HepG2 (cell line): ENCODE data around the gene CPO. TPM values are rescaled to one million over a fixed set of nuclear protein-coding genes. Genes with fewer than 3 reads are reported as not detected.

ENCODE experiments used
- ATAC-seq: fragments of 200-7000 bp; cut with Tn5 transposase; 3 replicates; pipeline ENCODE4 v1.9.1; 2020; ENCODE audit warnings: mild to moderate bottlenecking, moderate library complexity
- BruUV-seq: library from RNA; stranded (reverse); fragments of 400-500 nt; replicated peaks from 2 replicates; lab custom pipeline; 2021; lab: Mats Ljungman, UMichigan
- CTCF ChIA-PET: fragments of 300-600 bp; formaldehyde crosslinking; extraction: SDS; loops from one replicate; lab custom pipeline; 2021; ENCODE audit warnings: low total read pairs, inconsistent platforms, low intra/inter-chr PET ratio; lab: Yijun Ruan, JAX
- POLR2A ChIA-PET: fragments of 350-600 bp; sonication (Branson Sonifier 250); formaldehyde crosslinking; loops from one replicate; lab custom pipeline; 2020; ENCODE audit warnings: antibody characterized with exemption, inconsistent platforms; lab: Yijun Ruan, JAX
- DNase-seq: peaks from one replicate; pipeline ENCODE4 v3.0.0-alpha.2; 2015; ENCODE audit warnings: low spot score
- FAIRE-seq: peaks from 3 replicates; lab custom pipeline; 2011; peaks lifted over from hg19 to GRCh38; lab: Jason Lieb, UNC
- H2AFZ ChIP-seq: one replicate; pipeline ENCODE4 v1.6.1; 2011; ENCODE audit warnings: low read length, inconsistent platforms
- H3K27ac ChIP-seq: fragments of 300-600 bp; 3 replicates; pipeline ENCODE4 v1.8.0; 2011; ENCODE audit warnings: mixed run types, mild to moderate bottlenecking, mixed read lengths, low read length, inconsistent platforms; ENCODE audit not compliant: insufficient read depth; ENCODE audit errors: extremely low read length
- H3K27me3 ChIP-seq, 2 experiments: fragments of 200-600 bp in 1 of 2; 2 replicates in 1 of 2; 3 replicates in 1 of 2; pipeline versions ENCODE4 v1.6.0 to v1.8.0; 2011; ENCODE audit warnings: low read length in 2 of 2, mild to moderate bottlenecking in 2 of 2, moderate library complexity in 2 of 2, inconsistent platforms in 1 of 2; ENCODE audit not compliant: insufficient read depth in 2 of 2, control insufficient read depth in 1 of 2
- H3K36me3 ChIP-seq, 2 experiments: fragments of 200-600 bp in 1 of 2; replicated peaks in 1 of 2; 2 replicates in 1 of 2; 3 replicates in 1 of 2; pipeline versions ENCODE4 v1.5.1 to v1.8.0; 2011; ENCODE audit warnings: low read length in 2 of 2, inconsistent platforms in 1 of 2; ENCODE audit not compliant: insufficient read depth in 2 of 2, control insufficient read depth in 1 of 2
- H3K4me1 ChIP-seq: 2 replicates; pipeline ENCODE4 v1.5.1; 2012; ENCODE audit warnings: low read length, inconsistent platforms; ENCODE audit not compliant: insufficient read depth
- H3K4me2 ChIP-seq: 2 replicates; pipeline ENCODE4 v1.6.0; 2011; ENCODE audit warnings: low read depth, low read length, inconsistent platforms
- H3K4me3 ChIP-seq, 3 experiments: fragments of 200-600 bp in 1 of 3; sonication (generic), shearing (Covaris generic) in 1 of 3; replicated peaks in 1 of 3; 2 replicates each; pipeline ENCODE4 v1.5.1; 2011 to 2016; ENCODE audit warnings: low read length in 3 of 3, inconsistent platforms in 2 of 3, low read depth in 2 of 3, mild to moderate bottlenecking in 2 of 3, control low read depth in 1 of 3, mixed read lengths in 1 of 3; ENCODE audit not compliant: insufficient read depth in 1 of 3
- H3K79me2 ChIP-seq: one replicate; pipeline ENCODE4 v1.6.1; 2011; ENCODE audit warnings: low read length, inconsistent platforms; ENCODE audit not compliant: insufficient read depth
- H3K9ac ChIP-seq: 2 replicates; pipeline ENCODE4 v1.6.0; 2011; ENCODE audit warnings: mild to moderate bottlenecking, low read depth, low read length, inconsistent platforms; ENCODE audit not compliant: insufficient read depth
- H3K9me3 ChIP-seq: 2 replicates; pipeline ENCODE4 v1.5.1; 2012; ENCODE audit warnings: mild to moderate bottlenecking, low read length
- H4K20me1 ChIP-seq: 2 replicates; pipeline ENCODE4 v1.6.0; 2011; ENCODE audit warnings: inconsistent platforms, mild to moderate bottlenecking, low read length, moderate library complexity; ENCODE audit not compliant: insufficient read depth
- NONO ChIP-seq, 2 experiments: fragments of 450-650 bp in 1 of 2; sonication (generic) in 1 of 2; formaldehyde crosslinking in 1 of 2; IDR thresholded peaks in 1 of 2; conservative IDR thresholded peaks in 1 of 2; 2 replicates each; pipeline versions ENCODE4 v1.6.1 to v1.8.0; 2017 to 2022; ENCODE audit warnings: mild to moderate bottlenecking in 1 of 2, missing genetic modification reagents in 1 of 2, moderate library complexity in 1 of 2
- PTBP1 ChIP-seq: fragments of 200-400 bp; formaldehyde crosslinking; IDR thresholded peaks from 2 replicates; pipeline ENCODE4 v1.6.1; 2018; ENCODE audit warnings: low read length, low read depth; ENCODE audit not compliant: poor library complexity, severe bottlenecking
- ZBTB20 ChIP-seq: sonication (generic); formaldehyde crosslinking; IDR thresholded peaks from 2 replicates; pipeline ENCODE4 v1.8.1; 2023; ENCODE audit warnings: missing genetic modification reagents, low read depth, mild to moderate bottlenecking, borderline replicate concordance
- ZNF703 ChIP-seq: sonication (generic); formaldehyde crosslinking; IDR thresholded peaks from 2 replicates; pipeline ENCODE4 v1.5.1; 2020; ENCODE audit warnings: missing genetic modification reagents, mild to moderate bottlenecking, moderate library complexity, borderline replicate concordance
- ZNF792 ChIP-seq: IDR thresholded peaks from 2 replicates; pipeline ENCODE4 v1.6.1; 2016
- WGBS: methylation state at CpG from one replicate; pipeline ENCODE4 v1.1.6; 2017; ENCODE audit warnings: low lambda C conversion rate; 5-methylcytosine and 5-hydroxymethylcytosine counted together
- in situ Hi-C: cut with HindIII; loops from 2 replicates; pipeline ENCODE4 v1.10.0; 2017; ENCODE audit warnings: low pct_unique_long_range_greater_than_20kb; ENCODE audit not compliant: extremely low pct_ligation_motif_present
- intact Hi-C: fragments of 100-400 bp; cut with micrococcal nuclease; formaldehyde crosslinking; loops from one replicate; pipeline ENCODE4 v1.10.0; 2022; ENCODE audit not compliant: unreplicated experiment
- polyA plus RNA-seq, 8 experiments: library from polyadenylated mRNA; depleted of rRNA in 3 of 8; stranded (reverse) in 7 of 8; unstranded in 1 of 8; fragments of >200 nt; fragmentation: Illumina TruSeq in 4 of 8; extraction: Trizol in 4 of 8; gene quantifications; 2 replicates each; pipeline versions ENCODE4 v1.2.1 to v1.2.3, GENCODE V29; 2011 to 2016; ENCODE audit warnings: low read depth in 4 of 8, missing spikeins in 1 of 8, mixed read lengths in 1 of 8; ENCODE audit not compliant: insufficient read depth in 1 of 8
- total RNA-seq, 5 experiments: library from RNA; depleted of rRNA; stranded (reverse); fragments of >200 nt; fragmentation: Illumina TruSeq; extraction: Trizol; gene quantifications; 2 replicates each; pipeline ENCODE4 v1.2.3, GENCODE V29; 2016; ENCODE audit warnings: low read depth in 1 of 5
- TF ChIP-seq, protein P1 (sequence below): sonication (generic); formaldehyde crosslinking; IDR thresholded peaks from 2 replicates; pipeline ENCODE4 v1.5.0; 2020; ENCODE audit warnings: mild to moderate bottlenecking, missing genetic modification reagents, moderate library complexity

Gene CPO
- total and polyA plus RNA-seq, 2 of the 13 experiments (the other 11 are each of a cell fraction or from before 2014, with no cell fraction given), result 0.07 TPM; not detected in 1

DNA sequence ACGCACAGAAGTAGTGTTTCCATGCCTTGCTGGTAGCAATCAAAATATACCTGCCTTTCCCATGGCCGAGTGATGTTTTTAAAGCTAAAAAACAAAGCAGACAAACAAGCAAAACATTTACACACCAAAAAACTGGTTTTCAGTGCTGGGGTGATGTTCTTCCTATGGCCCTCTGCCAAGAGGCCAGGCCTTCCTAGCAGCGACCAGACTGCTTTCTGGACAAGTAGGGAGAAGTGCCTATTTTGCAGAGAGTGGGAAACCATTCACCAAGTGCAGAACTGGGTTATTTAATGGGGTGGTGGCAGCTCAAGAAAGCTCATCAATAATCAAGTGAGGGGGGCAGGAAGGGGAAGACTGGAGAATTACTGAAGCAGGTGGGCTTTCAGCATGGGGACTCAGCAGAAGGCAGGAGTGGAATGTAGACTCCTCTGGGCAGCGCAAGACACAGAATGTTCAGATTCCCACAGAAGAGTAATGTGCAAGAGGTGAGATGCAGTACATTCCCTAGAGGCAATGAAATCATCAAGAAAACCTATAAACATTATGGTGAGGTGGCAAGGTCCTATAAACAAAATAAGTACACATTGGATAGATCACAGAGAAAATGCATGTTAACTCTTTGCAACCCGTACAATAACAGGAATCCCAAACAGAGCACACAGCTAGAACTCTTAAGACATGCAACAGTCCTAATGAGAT, 44.0 kb downstream of the CPO start (continued):
- TF ChIP-seq, protein P1, sequence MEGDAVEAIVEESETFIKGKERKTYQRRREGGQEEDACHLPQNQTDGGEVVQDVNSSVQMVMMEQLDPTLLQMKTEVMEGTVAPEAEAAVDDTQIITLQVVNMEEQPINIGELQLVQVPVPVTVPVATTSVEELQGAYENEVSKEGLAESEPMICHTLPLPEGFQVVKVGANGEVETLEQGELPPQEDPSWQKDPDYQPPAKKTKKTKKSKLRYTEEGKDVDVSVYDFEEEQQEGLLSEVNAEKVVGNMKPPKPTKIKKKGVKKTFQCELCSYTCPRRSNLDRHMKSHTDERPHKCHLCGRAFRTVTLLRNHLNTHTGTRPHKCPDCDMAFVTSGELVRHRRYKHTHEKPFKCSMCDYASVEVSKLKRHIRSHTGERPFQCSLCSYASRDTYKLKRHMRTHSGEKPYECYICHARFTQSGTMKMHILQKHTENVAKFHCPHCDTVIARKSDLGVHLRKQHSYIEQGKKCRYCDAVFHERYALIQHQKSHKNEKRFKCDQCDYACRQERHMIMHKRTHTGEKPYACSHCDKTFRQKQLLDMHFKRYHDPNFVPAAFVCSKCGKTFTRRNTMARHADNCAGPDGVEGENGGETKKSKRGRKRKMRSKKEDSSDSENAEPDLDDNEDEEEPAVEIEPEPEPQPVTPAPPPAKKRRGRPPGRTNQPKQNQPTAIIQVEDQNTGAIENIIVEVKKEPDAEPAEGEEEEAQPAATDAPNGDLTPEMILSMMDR (CRISPR knock-in tag), result no peak
- TF ChIP-seq PTBP1 (no peak), ZBTB20 (CRISPR knock-in tag) (no peak), ZNF792 (no peak), NONO (IDR thresholded peaks at IDR 0.05) (no peak), NONO (CRISPR knock-in tag; conservative IDR thresholded peaks at IDR 0.05) (no peak)

DNA sequence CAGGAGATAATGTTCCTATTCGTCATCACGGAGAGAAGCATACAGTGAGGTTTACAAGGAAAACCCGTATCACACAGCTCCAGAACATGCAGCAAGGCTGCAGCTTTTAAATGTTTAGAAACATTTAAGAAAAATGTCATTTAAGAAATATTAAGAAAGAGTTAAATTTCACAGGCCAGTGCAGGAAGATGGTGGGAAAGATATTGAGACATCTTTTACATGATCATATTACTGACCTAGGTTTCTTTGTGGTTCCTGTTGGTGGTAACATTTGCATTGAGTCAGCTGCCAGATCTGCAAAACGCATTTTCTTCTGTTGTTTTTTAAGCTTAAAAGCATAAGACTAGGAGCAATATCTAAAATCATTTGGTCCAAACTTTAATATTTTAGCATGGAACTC, 44.9 kb downstream of the CPO start:
- BruUV-seq, result no TSS peak

More for the DNA sequence above, 44.9 kb downstream of the CPO start:
- H3K9ac ChIP-seq, result no peak overlapping the region
- ChIA-PET POLR2A (no interaction called here), CTCF (no interaction called here)
- peaks cover 0 to 6% of the 10 kb centered on the region in 2 experiments; a peak in 1 of 5 replicates for H3K27me3 ChIP-seq
- no peaks in the 10 kb centered on the region for H3K36me3 ChIP-seq
- H3K27ac ChIP-seq, result no peak overlapping the region
- H3K4me2 ChIP-seq, result no peak overlapping the region
- DNase-seq (no peak), FAIRE-seq (no peak), ATAC-seq (no peak)
- no peak overlapping the region for H3K4me3 ChIP-seq
- in situ Hi-C loops, result loop anchor here (5.0 to 10.0 kb wide), 2 partner anchors 289 to 488 kb away; no protein-coding TSS in a partner anchor
- no peak overlapping the region for H2AFZ ChIP-seq
- WGBS, result 1% methylated on average over 4 of the region's 4 CpGs
- no peaks in the 10 kb centered on the region for H4K20me1 ChIP-seq
- no peaks in the 10 kb centered on the region for H3K9me3 ChIP-seq
- H3K79me2 ChIP-seq, result no peaks in the 10 kb centered on the region
- no peaks in the 10 kb centered on the region for H3K4me1 ChIP-seq
- intact Hi-C loops, result loop anchor here (10.0 kb wide), 1 partner anchor 181 kb away; the partner anchor contains the start of gene KLF7
- no peak for TF ChIP-seq ZNF703
